Bronchus fibroblast of lung (primary cell): ENCODE results near the gene SMIM33. TPM values are rescaled to one million over a fixed set of nuclear protein-coding genes. Genes with fewer than 3 reads are reported as not detected.

Source experiments
- total RNA-seq: library from RNA; depleted of rRNA; stranded (reverse); fragments of >200 nt; gene quantifications from 2 replicates; pipeline ENCODE4 v1.2.3, GENCODE V29; 2015

The SMIM33 gene
- not detected in 2 replicates for total RNA-seq

DNA sequence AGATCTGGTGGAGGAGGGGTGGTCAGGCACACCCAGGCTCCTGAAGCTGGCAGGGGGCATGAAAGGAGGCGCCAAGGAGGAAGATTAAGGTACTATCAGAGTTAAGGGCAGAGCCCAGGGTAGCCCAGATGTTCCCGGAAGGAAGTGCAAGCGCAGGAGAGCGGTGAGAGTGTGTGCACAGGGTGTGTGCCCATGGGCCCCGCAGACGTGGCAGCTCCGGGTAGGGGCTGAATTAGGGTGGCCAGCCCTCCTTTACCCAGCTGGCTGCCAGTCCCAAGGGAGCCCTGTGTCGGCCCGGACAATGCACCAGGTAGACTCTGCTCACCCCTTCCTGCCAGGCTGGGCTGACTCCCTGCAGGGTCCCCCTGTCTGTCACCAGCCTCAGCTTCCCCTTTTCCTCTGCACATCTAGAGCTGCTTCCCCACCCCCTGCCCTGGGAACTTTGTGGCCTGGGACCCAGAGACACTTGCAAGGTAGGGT, at the start of gene SMIM33:
TSS of gene SMIM33 (plus strand) at position 184 of the 480 bp plus-strand sequence. CDS start at position 302, 118 bp downstream.

DNA sequence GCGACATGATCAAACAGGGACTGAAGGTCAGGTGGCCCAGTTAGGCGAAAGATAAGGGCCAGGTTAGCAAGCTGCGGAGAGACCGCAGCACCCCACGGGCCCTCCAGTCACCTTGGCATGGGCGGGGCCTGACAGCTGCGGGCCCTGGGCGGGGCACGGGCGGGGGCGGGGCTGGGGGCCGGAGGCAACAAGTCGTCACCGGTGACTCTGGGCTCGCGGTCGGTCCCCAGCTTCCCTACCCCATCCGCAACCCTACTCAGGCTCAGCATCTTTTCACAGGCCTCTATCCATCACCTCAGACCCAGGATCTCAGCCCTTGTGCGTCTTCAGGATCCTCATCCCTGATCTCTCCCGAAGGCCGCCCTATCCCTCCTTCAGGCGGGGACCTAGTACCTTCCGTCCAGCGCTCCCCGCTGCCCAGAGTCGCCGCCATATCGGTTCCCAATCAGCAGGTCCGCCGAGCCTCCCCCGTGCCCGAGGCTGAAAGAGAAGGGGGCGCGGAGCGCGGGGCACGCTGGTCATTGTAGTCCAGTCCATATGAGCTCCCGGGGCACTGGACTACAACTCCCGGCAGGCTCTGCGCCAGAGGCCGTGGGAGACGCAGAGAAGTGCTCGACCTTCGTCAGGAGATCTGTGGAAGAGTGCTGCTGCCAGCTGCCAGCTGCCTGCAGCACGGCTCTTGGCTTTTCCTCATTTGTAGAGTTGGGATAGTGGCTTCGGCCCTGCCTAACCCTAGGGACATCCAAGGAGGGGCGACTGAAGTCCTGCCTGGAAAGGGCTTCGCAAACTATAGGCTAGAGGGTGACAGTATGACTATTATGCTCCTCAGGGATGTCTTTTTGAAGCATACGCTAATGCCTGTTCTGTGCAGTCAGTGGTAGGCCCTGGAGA, 31.5 kb upstream of the SMIM33 start, which contains the start of gene DNAJC18:
TSS of gene DNAJC18 (minus strand) at position 513 of the 891 bp plus-strand sequence. CDS start at position 433, 80 bp downstream.

DNA sequence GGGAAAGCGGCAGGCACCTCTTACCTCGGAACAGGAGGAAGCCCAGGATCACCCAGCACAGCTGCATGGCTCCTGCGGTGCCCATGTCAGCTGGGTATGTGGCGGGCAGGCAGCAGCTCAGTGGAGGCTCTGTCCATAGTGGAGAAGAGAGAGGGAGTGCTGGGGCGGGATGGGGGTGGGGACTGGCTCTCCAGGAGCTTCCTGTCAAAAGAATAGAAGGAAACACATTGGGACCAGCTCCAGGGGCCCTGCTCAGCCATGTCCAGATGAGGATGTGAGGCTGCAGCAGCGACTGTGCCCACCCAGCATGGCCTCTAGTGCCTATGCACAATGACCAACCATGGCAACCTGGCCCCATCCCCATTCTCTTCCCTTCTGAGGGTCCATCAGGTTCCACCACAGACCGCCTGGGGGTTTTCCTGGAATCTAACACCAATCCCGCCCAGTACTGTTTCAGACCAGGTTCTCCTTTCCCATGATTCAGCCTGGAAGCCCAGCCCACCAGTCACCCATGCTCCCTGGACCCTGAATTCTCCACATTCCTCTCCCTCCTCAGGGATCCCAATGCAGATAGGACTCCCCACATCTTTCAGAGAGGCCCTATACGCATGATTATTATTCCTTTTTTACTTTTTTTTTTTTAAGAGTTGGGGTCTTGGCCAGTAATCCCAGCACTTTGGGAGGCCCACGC, 8.1 kb upstream of the SMIM33 start, which contains the start of gene ECSCR:
TSS of gene ECSCR (minus strand) at position 158 of the 691 bp plus-strand sequence. CDS start at position 85, 73 bp downstream.

DNA sequence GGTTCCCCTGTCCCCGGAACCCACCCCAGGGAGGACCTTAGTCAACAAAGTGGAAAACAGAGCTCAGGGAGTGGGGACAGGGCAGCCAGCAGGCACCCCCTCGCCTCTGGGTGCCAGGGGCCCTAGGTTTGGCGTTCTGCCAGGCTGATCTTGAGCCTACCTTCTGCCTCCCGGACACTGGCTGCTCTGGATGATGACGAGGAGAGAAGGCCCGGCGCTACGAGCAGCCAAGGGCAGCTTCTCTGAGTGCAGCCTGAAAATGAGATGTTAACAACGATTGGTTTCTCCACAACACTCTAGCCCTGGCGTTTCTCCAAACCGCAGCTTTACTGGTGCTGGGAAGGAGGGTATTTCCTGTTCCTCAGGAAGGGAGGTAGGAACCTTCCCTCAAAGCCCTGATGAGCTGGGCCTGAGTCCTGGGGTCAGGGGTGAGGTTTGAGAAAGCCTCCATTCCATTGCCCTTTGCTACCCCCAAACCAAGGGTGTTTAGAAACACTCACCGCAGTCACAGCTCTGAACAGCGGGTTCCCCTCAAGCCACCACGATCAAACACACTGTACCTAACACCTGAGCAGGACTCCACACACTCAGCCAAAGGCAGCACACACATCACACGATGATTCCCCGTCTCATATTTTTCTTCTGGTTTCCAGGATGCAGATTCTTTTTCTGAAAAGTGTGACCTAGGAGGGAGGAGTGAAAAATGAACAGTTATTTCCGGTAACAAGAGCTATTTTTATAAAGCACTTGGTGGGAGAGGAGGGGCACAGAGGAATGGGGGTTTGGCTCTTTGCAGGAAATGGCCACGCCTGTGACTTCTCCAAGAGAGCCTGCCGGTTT, 11.5 kb downstream of the SMIM33 start, which contains the start of gene STING1:
TSS of gene STING1 (minus strand) at position 709 of the 840 bp plus-strand sequence. CDS start 1,054 bp downstream, outside the sequence.

Other genes with a start within 250 kb of the SMIM33 start
- gene MATR3, start 177.3 kb upstream of the SMIM33 start, total RNA-seq, result 179 and 190 TPM in 2 replicates
- gene PAIP2, start 129.2 kb upstream of the SMIM33 start, total RNA-seq, result 44.2 and 46.4 TPM in 2 replicates
- gene SLC23A1, start 87.7 kb upstream of the SMIM33 start, total RNA-seq, result not detected in 2 replicates
- gene MZB1, start 81.1 kb upstream of the SMIM33 start, total RNA-seq, result not detected in 2 replicates
- 1.2 and 1.5 TPM in 2 replicates for gene PROB1, start 75.9 kb upstream of the SMIM33 start, total RNA-seq
- 5.1 and 7.4 TPM in 2 replicates for gene SPATA24, start 66.9 kb upstream of the SMIM33 start, total RNA-seq
- gene DNAJC18, start 31.5 kb upstream of the SMIM33 start, total RNA-seq, result 4.2 and 6.5 TPM in 2 replicates
- gene ECSCR, start 8.3 kb upstream of the SMIM33 start, total RNA-seq, result 1.0 and 1.2 TPM in 2 replicates
- gene STING1, start 11.8 kb downstream of the SMIM33 start, total RNA-seq, result 51.0 and 51.4 TPM in 2 replicates
- gene UBE2D2, start 90.3 kb downstream of the SMIM33 start, total RNA-seq, result 136 and 150 TPM in 2 replicates
- gene CXXC5, start 177.3 kb downstream of the SMIM33 start, total RNA-seq, result 21.6 and 22.0 TPM in 2 replicates